Endothelial cell of umbilical vein (primary cell): ENCODE data around the gene TMCC3. TPM values are rescaled to one million over a fixed set of nuclear protein-coding genes. Genes with fewer than 3 reads are reported as not detected.

Source experiments
- Bru-seq: library from RNA; stranded (reverse); fragments of 400-500 nt; gene quantifications from one replicate; lab custom pipeline; 2021; lab: Mats Ljungman, UMichigan
- BruChase-seq, 2 experiments: library from RNA; stranded (reverse); fragments of 400-500 nt; gene quantifications; one replicate each; lab custom pipeline; 2021; lab: Mats Ljungman, UMichigan
- BruUV-seq: library from RNA; stranded (reverse); fragments of 400-500 nt; replicated peaks from 2 replicates; lab custom pipeline; 2021; lab: Mats Ljungman, UMichigan
- CTCF ChIA-PET: fragments of 300-600, 350-600 bp; sonication (Branson Sonifier 250); formaldehyde crosslinking; loops from one replicate; lab custom pipeline; 2021; ENCODE audit warnings: antibody characterized with exemption, inconsistent platforms; lab: Charles Lee
- POLR2A ChIA-PET: fragments of 300-600, 350-600 bp; sonication (Branson Sonifier 250); formaldehyde crosslinking; loops from one replicate; lab custom pipeline; 2021; ENCODE audit warnings: antibody characterized with exemption, inconsistent platforms; lab: Charles Lee
- DNase-seq: peaks from one replicate; pipeline ENCODE4 v3.0.0-alpha.2; 2011; ENCODE audit warnings: low read depth, low spot score
- FAIRE-seq: peaks from 2 replicates; lab custom pipeline; 2011; peaks lifted over from hg19 to GRCh38; lab: Jason Lieb, UNC
- H2AFZ ChIP-seq: 2 replicates; pipeline ENCODE4 v1.6.0; 2012; ENCODE audit warnings: low read depth, low read length, control low read depth, inconsistent platforms
- H3K27ac ChIP-seq: 2 replicates; pipeline ENCODE4 v1.5.1; 2011; ENCODE audit warnings: low read depth, mild to moderate bottlenecking, control low read depth, low read length, moderate library complexity; ENCODE audit not compliant: insufficient read depth
- H3K27me3 ChIP-seq, 2 experiments: 2 replicates each; pipeline versions ENCODE4 v1.6.0 to v1.6.1; 2011; ENCODE audit warnings: low read length in 2 of 2, mixed read lengths in 1 of 2; ENCODE audit not compliant: control insufficient read depth in 2 of 2, insufficient read depth in 2 of 2
- H3K36me3 ChIP-seq, 2 experiments: 2 replicates in 1 of 2; 3 replicates in 1 of 2; pipeline ENCODE4 v1.5.1; 2011; ENCODE audit warnings: low read length in 2 of 2, mild to moderate bottlenecking in 1 of 2, moderate library complexity in 1 of 2; ENCODE audit not compliant: control insufficient read depth in 2 of 2, insufficient read depth in 2 of 2; ENCODE audit errors: extremely low read depth in 1 of 2
- H3K4me1 ChIP-seq: 3 replicates; pipeline ENCODE4 v1.5.1; 2011; ENCODE audit warnings: mild to moderate bottlenecking, low read length; ENCODE audit not compliant: control insufficient read depth, insufficient read depth; ENCODE audit errors: extremely low read depth
- H3K4me2 ChIP-seq: 2 replicates; pipeline ENCODE4 v1.6.1; 2011; ENCODE audit warnings: low read length, control low read depth, mixed read lengths; ENCODE audit not compliant: insufficient read depth
- H3K4me3 ChIP-seq, 3 experiments: fragments of 200-600 bp in 1 of 3; sonication (generic), shearing (Covaris generic) in 1 of 3; replicated peaks in 1 of 3; 2 replicates each; pipeline ENCODE4 v1.5.1; 2011 to 2016; ENCODE audit warnings: control low read depth in 3 of 3, low read length in 3 of 3, mild to moderate bottlenecking in 2 of 3, inconsistent platforms in 1 of 3, low read depth in 1 of 3, moderate library complexity in 1 of 3; ENCODE audit not compliant: insufficient read depth in 1 of 3
- H3K79me2 ChIP-seq: 2 replicates; pipeline ENCODE4 v1.6.0; 2012; ENCODE audit warnings: low read length, inconsistent platforms; ENCODE audit not compliant: control insufficient read depth, insufficient read depth
- H3K9ac ChIP-seq: replicated peaks from 2 replicates; pipeline ENCODE3; 2011; ENCODE audit warnings: low read length, control low read depth; ENCODE audit not compliant: insufficient read depth; ENCODE audit errors: extremely low read depth
- H3K9me1 ChIP-seq: replicated peaks from 3 replicates; pipeline ENCODE4 v1.6.0; 2011; ENCODE audit warnings: mild to moderate bottlenecking, low read length; ENCODE audit not compliant: control insufficient read depth, insufficient read depth; ENCODE audit errors: extremely low read depth
- H3K9me3 ChIP-seq: replicated peaks from 2 replicates; pipeline ENCODE4 v1.5.1; 2012; ENCODE audit warnings: low read length, inconsistent platforms; ENCODE audit not compliant: control insufficient read depth, insufficient read depth
- H4K20me1 ChIP-seq: replicated peaks from 2 replicates; pipeline ENCODE3; 2011; ENCODE audit warnings: mild to moderate bottlenecking, low read length; ENCODE audit not compliant: control insufficient read depth, insufficient read depth; ENCODE audit errors: extremely low read depth
- EZH2 ChIP-seq: IDR thresholded peaks from 2 replicates; pipeline ENCODE4 v1.6.1; 2012; ENCODE audit warnings: borderline replicate concordance, low read depth, mild to moderate bottlenecking, moderate library complexity, low read length, inconsistent platforms; ENCODE audit not compliant: severe bottlenecking
- FOS ChIP-seq: IDR thresholded peaks from 2 replicates; pipeline ENCODE4 v1.6.1; 2011; ENCODE audit warnings: mild to moderate bottlenecking, low read length, moderate library complexity, borderline replicate concordance; ENCODE audit not compliant: insufficient read depth
- JUN ChIP-seq: IDR thresholded peaks from 2 replicates; pipeline ENCODE4 v1.6.1; 2011; ENCODE audit warnings: borderline replicate concordance, low read depth; ENCODE audit not compliant: insufficient read length, insufficient read depth
- MYC ChIP-seq: IDR thresholded peaks from one replicate; pipeline ENCODE4 v1.6.1; 2011; ENCODE audit warnings: mild to moderate bottlenecking, low read depth, low read length
- POLR2A ChIP-seq: IDR thresholded peaks from 2 replicates; pipeline ENCODE4 v1.6.1; 2012; ENCODE audit warnings: low read depth, mild to moderate bottlenecking, control low read depth, low read length
- POLR2AphosphoS5 ChIP-seq: IDR thresholded peaks from 2 replicates; pipeline ENCODE4 v1.6.1; 2012; ENCODE audit warnings: low read depth, mild to moderate bottlenecking, control low read depth, low read length, moderate library complexity; ENCODE audit not compliant: insufficient read depth
- dilution Hi-C: fragments of 300-500 bp; cut with MboI; formaldehyde crosslinking; loops from one replicate; pipeline ENCODE4 v1.15.0; 2019; ENCODE audit warnings: low sequenced_read_pairs; ENCODE audit not compliant: extremely low pct_ligation_motif_present
- intact Hi-C: fragments of 100-400 bp; cut with micrococcal nuclease; formaldehyde crosslinking; loops from one replicate; pipeline ENCODE4 v1.10.0; 2022
- long read RNA-seq: library from polyadenylated mRNA; stranded (forward); transcript quantifications from one replicate; pipeline ENCODE4 v2.0.0, GENCODE V29; 2021
- polyA minus RNA-seq, 3 experiments: library from RNA; depleted of rRNA, polyadenylated mRNA; stranded (reverse); fragments of >200 nt; gene quantifications; 1 replicate in 1 of 3; 2 replicates in 2 of 3; pipeline ENCODE4 v1.2.3, GENCODE V29; 2011
- polyA plus RNA-seq, 4 experiments: library from polyadenylated mRNA; depleted of rRNA in 3 of 4; stranded (reverse) in 3 of 4; unstranded in 1 of 4; fragments of >200 nt; gene quantifications; 2 replicates each; pipeline versions ENCODE4 v1.2.1 to v1.2.3, GENCODE V29; 2011 to 2012; ENCODE audit warnings: missing spikeins in 1 of 4
- total RNA-seq: library from RNA; stranded (reverse); gene quantifications from 2 replicates; pipeline ENCODE4 v1.2.3, GENCODE V29; 2021
- TF ChIP-seq, protein P1 (sequence below): IDR thresholded peaks from 2 replicates; pipeline ENCODE4 v1.6.1; 2011; ENCODE audit not compliant: insufficient read depth, insufficient read length

The TMCC3 gene, protein sequence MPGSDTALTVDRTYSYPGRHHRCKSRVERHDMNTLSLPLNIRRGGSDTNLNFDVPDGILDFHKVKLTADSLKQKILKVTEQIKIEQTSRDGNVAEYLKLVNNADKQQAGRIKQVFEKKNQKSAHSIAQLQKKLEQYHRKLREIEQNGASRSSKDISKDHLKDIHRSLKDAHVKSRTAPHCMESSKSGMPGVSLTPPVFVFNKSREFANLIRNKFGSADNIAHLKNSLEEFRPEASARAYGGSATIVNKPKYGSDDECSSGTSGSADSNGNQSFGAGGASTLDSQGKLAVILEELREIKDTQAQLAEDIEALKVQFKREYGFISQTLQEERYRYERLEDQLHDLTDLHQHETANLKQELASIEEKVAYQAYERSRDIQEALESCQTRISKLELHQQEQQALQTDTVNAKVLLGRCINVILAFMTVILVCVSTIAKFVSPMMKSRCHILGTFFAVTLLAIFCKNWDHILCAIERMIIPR
- total RNA-seq (30.4 and 45.7 TPM in 2 replicates), polyA plus RNA-seq (9.1 and 13.5 TPM in 2 replicates), polyA minus RNA-seq (24.6 and 29.7 TPM in 2 replicates), Bru-seq, nascent RNA (percentile 91 among the genes with signal in this experiment), BruChase-seq, experiment 1, labeled RNA remaining after a 6-hour chase (percentile 72 among the genes with signal in this experiment), BruChase-seq, experiment 2, labeled RNA remaining after a 2-hour chase (percentile 82 among the genes with signal in this experiment)
- polyA plus RNA-seq (2011; cell fraction: cytosol; rRNA removed), result 13.1 and 13.2 TPM in 2 replicates
- 14.3 and 15.6 TPM in 2 replicates for polyA plus RNA-seq (2011; cell fraction: nucleus; rRNA removed)
- polyA plus RNA-seq (2012), result 14.4 and 16.0 TPM in 2 replicates
- polyA minus RNA-seq (2011; cell fraction: cytosol; rRNA and poly(A)+ RNA removed), result not detected
- polyA minus RNA-seq (2011; cell fraction: nucleus; rRNA and poly(A)+ RNA removed), result 20.1 and 21.7 TPM in 2 replicates
- long read RNA-seq, full-length matches to known transcripts, result 41 of 72 reads
- long read RNA-seq, partial matches to known transcripts, result 3 of 72 reads
- long read RNA-seq, other reads (novel, unspliced or antisense), result 28 of 72 reads

DNA sequence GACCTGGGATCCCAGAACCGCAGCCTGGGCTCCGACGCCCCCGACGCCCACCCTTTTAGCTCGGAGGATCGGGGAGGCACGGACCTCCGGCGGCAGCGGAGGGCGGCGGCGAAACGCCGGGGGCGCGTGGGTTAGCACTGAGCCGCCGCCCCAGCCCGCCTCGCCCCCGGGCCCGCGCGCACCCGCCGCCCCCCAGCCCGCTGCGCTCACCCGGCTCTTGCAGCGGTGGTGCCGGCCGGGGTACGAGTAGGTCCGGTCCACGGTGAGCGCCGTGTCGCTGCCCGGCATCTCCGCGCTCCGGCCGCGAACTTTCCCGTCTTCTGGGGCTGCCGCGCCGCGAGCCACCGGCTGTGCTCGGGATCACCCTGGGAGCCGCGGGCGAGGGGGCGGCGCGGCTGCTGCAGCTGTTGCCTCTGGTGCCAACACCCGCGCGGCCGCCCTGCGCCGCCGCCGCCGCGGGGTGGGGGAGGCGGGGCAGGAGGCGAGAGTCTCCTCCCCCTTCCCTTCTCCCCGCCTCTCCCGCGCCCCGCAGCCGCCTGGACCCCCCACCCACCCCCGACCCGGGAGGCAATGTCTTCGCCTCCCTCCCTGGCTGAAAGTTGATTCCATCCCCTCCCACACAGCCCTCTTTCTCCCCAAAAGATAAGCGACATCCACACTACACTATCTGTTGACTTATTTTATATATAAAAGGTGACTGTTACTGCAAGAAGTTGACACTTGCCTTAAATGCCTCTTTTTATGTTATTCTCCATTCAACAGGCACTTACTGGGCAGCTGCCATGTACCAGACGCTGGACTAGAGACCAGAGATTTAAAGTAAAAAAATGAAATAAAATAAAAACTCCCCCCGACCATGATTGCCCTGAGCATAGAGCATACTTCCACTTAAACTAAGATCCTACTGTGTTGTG lies at the start of gene TMCC3:
Gene TMCC3 (minus strand): TSS at position 415 of the 914 bp plus-strand sequence. CDS start 127 bp downstream, at position 288.
- Histone ChIP-seq H2AFZ (peak within 1 kb of the TSS; percentile 89), H3K27ac (peak within 1 kb of the TSS; percentile 85), H3K9me3 (no peaks in the 10 kb centered on the region), H3K27me3 (no peaks in the 10 kb centered on the region), H4K20me1 (no peaks in the 10 kb centered on the region), H3K9ac (peak within 1 kb of the TSS; percentile 91), H3K36me3 (no peaks in the 10 kb centered on the region), H3K4me3 (peak within 1 kb of the TSS; percentile 52 to 96 (median 87)), H3K4me2 (peak within 1 kb of the TSS; percentile 91), H3K4me1 (peaks cover 20% of the 10 kb centered on the region), H3K9me1 (no peaks in the 10 kb centered on the region), H3K79me2 (peaks cover 39% of the 10 kb centered on the region)
- BruUV-seq, result no TSS peak
- FAIRE-seq, result peak; percentile 21
- ChIA-PET CTCF (interaction anchor here (0.9 to 2.7 kb wide), 11 partner anchors 12 to 113 kb away, joined by 3 to 7 read pairs (median 4); no protein-coding TSS in a partner anchor), POLR2A (interaction anchor here (0.7 kb wide), 1 partner anchor 39 kb away, joined by 3 read pairs; no protein-coding TSS in a partner anchor)
- DNase-seq, result peak; percentile 72
- dilution Hi-C loops (no loop called here), intact Hi-C loops (loop anchor here (1.0 kb wide), 2 partner anchors 26 to 64 kb away; no protein-coding TSS in a partner anchor)
- TF ChIP-seq, protein P1, sequence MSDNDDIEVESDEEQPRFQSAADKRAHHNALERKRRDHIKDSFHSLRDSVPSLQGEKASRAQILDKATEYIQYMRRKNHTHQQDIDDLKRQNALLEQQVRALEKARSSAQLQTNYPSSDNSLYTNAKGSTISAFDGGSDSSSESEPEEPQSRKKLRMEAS, result no peak
- TF ChIP-seq POLR2AphosphoS5, result peak; percentile 77
- TF ChIP-seq POLR2A, result peak; percentile 67
- no peak for TF ChIP-seq JUN
- TF ChIP-seq MYC, result no peak
- TF ChIP-seq FOS, result no peak
- TF ChIP-seq EZH2, result no peak
